Nephron progenitor cell (in vitro differentiated cells): Measurements from ENCODE around the gene QDPR.
A peak's percentile ranks its signal among the peaks of the same experiment; 100 is the strongest.

Source experiments
- DNase-seq: peaks from one replicate; pipeline ENCODE4 v3.0.0; 2021
- H3K27ac Mint-ChIP-seq: 2 replicates; pipeline ENCODE4 v1.8.0; 2021; ENCODE audit warnings: mild to moderate bottlenecking, moderate library complexity, mixed read lengths
- H3K27me3 Mint-ChIP-seq: 2 replicates; pipeline ENCODE4 v1.8.0; 2021; ENCODE audit warnings: mild to moderate bottlenecking, low read depth, mixed read lengths; ENCODE audit not compliant: poor library complexity
- H3K36me3 Mint-ChIP-seq: 2 replicates; pipeline ENCODE4 v1.8.0; 2021; ENCODE audit warnings: low read depth, mixed read lengths
- H3K4me1 Mint-ChIP-seq: 2 replicates; pipeline ENCODE4 v1.8.0; 2021; ENCODE audit warnings: mixed read lengths
- H3K4me3 Mint-ChIP-seq: 2 replicates; pipeline ENCODE4 v1.8.0; 2021; ENCODE audit warnings: mild to moderate bottlenecking, moderate library complexity, mixed read lengths
- H3K9me3 Mint-ChIP-seq: 2 replicates; pipeline ENCODE4 v1.8.0; 2021; ENCODE audit warnings: mild to moderate bottlenecking, moderate library complexity, mixed read lengths
- TF ChIP-seq, protein P1 (sequence below): fragments of 200-600 bp; sonication (generic); IDR thresholded peaks from 2 replicates; pipeline ENCODE4 v1.5.0; 2021; ENCODE audit warnings: antibody characterized with exemption

The QDPR gene

DNA sequence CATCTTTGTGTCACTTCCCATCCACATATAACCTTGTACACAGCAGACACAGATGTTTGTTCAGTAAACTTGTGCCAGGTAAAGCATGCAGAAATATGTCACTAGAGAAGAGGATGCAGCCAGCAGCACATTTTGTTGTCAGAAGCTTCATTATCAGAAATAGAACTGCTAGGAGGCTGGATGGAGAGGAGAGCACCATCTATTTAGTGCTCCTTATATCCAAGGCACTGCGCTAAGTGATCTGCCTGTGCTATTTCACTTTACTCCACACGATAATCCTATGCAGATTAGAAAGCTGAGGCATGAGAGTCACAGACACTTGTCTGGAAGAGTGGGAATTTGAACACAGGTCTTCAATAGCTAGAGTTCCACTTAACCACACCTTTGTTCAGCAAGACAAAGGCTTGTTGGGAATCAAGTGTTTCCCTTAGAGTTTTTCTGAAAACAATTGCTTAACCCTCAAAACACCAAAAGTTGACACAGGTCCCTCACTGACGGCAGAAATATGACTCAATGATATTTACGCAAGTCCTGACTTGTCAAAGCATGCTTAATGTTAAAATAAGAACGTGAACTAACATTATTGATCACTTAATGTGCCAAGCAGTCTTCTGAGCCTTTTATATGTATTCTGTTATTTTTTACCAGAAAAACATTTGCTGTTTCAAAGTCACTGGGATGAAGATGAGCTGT lies 1.2 kb upstream of the QDPR start:
- H3K36me3 Mint-ChIP-seq = peaks cover 21% of the 10 kb centered on the region
- peaks cover 71% of the 10 kb centered on the region for H3K4me1 Mint-ChIP-seq
- H3K27ac Mint-ChIP-seq = no peak overlapping the region
- no peak for DNase-seq
- peak overlapping the region; percentile 79 for H3K4me3 Mint-ChIP-seq
- peaks cover 24% of the 10 kb centered on the region for H3K27me3 Mint-ChIP-seq
- H3K9me3 Mint-ChIP-seq = no peaks in the 10 kb centered on the region
- TF ChIP-seq, protein P1, sequence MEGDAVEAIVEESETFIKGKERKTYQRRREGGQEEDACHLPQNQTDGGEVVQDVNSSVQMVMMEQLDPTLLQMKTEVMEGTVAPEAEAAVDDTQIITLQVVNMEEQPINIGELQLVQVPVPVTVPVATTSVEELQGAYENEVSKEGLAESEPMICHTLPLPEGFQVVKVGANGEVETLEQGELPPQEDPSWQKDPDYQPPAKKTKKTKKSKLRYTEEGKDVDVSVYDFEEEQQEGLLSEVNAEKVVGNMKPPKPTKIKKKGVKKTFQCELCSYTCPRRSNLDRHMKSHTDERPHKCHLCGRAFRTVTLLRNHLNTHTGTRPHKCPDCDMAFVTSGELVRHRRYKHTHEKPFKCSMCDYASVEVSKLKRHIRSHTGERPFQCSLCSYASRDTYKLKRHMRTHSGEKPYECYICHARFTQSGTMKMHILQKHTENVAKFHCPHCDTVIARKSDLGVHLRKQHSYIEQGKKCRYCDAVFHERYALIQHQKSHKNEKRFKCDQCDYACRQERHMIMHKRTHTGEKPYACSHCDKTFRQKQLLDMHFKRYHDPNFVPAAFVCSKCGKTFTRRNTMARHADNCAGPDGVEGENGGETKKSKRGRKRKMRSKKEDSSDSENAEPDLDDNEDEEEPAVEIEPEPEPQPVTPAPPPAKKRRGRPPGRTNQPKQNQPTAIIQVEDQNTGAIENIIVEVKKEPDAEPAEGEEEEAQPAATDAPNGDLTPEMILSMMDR = no peak

DNA sequence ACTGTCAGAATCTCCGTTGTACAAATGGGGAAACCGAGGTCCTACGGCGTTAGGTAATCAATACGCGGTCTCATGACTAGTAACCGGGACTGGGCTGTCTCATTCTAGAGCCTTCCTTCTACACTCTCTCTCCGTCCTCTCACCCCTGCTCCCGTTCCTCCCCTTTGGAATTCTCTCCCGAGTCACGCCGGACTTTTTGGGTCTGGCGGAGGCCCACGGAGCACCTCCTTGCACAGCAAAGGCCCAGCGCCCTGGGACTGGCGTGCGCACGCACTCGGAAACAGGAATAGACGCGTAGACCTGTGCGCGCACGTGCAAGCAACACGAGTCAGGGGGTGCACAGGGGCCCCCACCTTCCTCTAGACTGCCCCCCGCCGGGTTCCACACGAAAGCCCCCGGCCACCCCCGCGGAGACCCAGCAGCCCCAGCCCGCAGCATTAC lies 361 bp downstream of the QDPR start:
- no peaks in the 10 kb centered on the region for H3K9me3 Mint-ChIP-seq
- H3K27me3 Mint-ChIP-seq = peaks cover 18% of the 10 kb centered on the region
- H3K36me3 Mint-ChIP-seq = peaks cover 34% of the 10 kb centered on the region
- DNase-seq = no peak
- H3K4me3 Mint-ChIP-seq = peak overlapping the region; percentile 94
- TF ChIP-seq, protein P1 = no peak
- H3K4me1 Mint-ChIP-seq = peaks cover 55% of the 10 kb centered on the region
- H3K27ac Mint-ChIP-seq = peak overlapping the region; percentile 3

DNA sequence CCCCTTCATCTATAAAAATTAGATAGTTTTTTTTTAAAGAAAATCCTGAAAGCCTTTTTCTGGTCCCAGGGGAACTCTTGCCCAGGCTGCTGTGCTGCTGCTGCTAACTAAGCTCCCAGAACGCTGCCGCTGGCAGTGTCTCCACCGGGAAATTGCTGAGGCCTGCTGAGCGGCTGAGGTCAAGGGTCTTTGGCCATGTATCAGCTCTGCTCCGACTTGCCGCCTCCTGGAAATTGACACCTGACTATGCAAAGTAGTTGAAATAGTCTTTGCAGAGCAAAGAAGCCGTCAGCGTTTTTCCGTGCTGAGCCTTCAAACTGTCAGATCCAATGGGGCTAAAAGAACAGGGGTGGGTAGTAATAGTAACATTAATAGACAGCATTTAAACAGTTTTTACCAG lies 839 bp downstream of the QDPR start:
- TF ChIP-seq, protein P1 = no peak
- H3K9me3 Mint-ChIP-seq = no peaks in the 10 kb centered on the region
- peak; percentile 67 for DNase-seq
- H3K27ac Mint-ChIP-seq = no peak overlapping the region
- peak overlapping the region; percentile 94 for H3K4me3 Mint-ChIP-seq
- H3K36me3 Mint-ChIP-seq = peaks cover 35% of the 10 kb centered on the region
- H3K27me3 Mint-ChIP-seq = peaks cover 18% of the 10 kb centered on the region
- peaks cover 55% of the 10 kb centered on the region for H3K4me1 Mint-ChIP-seq

DNA sequence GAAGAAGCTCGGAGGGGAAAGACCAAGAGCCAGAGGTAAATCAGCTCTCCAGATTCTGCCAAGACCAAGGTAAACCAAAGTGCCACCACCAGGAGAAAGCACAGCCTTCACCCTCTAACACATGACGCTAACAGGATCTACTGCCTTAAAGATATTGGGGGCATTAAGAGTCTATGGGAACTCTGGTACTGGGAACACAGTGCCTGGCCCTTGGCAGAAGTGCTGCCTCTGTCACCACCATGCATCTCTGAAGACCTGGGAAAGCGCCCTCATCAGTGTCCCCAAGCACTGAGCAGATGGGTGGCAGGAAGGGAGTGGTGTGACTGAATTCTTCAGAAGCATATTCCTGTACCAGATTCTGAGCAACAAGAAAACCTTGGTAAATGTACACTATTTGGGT lies 1.3 kb downstream of the QDPR start:
- H3K4me3 Mint-ChIP-seq = peak overlapping the region; percentile 94
- peaks cover 16% of the 10 kb centered on the region for H3K27me3 Mint-ChIP-seq
- peaks cover 39% of the 10 kb centered on the region for H3K36me3 Mint-ChIP-seq
- no peaks in the 10 kb centered on the region for H3K9me3 Mint-ChIP-seq
- TF ChIP-seq, protein P1 = no peak
- DNase-seq = no peak
- peak overlapping the region; percentile 54 for H3K27ac Mint-ChIP-seq
- peaks cover 55% of the 10 kb centered on the region for H3K4me1 Mint-ChIP-seq

DNA sequence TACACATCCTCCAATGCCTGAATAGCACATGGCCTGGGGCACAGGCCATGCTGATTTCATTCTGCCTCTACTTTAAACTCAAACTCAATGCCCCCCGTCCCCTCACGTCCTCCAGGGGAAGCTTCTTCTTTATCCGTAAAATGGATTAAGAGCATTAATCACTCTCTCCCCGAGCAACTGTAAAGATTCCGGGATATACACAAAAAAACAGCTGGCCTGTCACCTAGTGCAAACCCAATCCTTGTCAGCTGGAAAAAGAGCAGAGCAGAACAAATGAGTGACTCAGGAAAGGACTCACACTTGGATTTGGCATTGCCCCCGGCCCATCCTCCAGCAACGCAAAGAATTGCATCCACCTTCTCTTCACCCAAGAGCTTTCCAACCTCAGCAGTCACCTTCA lies 7.8 kb downstream of the QDPR start:
- TF ChIP-seq, protein P1 = no peak

DNA sequence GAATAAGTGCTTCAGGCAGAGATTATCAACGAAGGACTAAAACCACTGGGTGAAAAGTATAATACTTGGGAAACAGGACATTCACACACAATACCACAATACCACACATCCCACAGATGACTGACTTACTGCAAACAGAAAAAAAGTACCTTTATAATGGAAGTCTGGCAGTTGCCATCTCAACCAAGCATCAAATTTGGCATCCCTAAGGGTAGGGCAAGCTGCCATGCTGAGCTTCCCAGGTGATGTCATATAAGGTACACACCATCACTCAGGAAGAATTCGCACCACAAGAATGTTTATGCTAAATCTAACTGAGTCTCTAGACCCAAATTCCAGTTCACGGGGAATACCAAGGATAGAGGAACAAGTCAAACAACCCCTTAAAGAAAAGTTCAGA lies 9.1 kb downstream of the QDPR start:
- Mint-ChIP-seq H3K27ac (peak overlapping the region; percentile 7), H3K36me3 (peaks cover 87% of the 10 kb centered on the region), H3K27me3 (no peaks in the 10 kb centered on the region), H3K4me1 (no peaks in the 10 kb centered on the region), H3K4me3 (no peak overlapping the region), H3K9me3 (no peaks in the 10 kb centered on the region)
- no peak for DNase-seq
- TF ChIP-seq, protein P1 = no peak

More for the DNA sequence above, 7.8 kb downstream of the QDPR start:
- DNase-seq = no peak
- Mint-ChIP-seq H3K36me3 (peaks cover 85% of the 10 kb centered on the region), H3K27me3 (no peaks in the 10 kb centered on the region), H3K27ac (peak overlapping the region; percentile 2), H3K4me3 (no peak overlapping the region), H3K4me1 (peaks cover 5% of the 10 kb centered on the region), H3K9me3 (no peaks in the 10 kb centered on the region)
